Stimulated activated CD8-positive, alpha-beta memory T cell treated with anti-CD3 and anti-CD28 coated beads, Interleukin-15, amount 100 ng/mL, for 1 hour (primary cell): ENCODE results near the gene DSEL.

Experiments used
- DNase-seq: peaks from one replicate; pipeline ENCODE4 v3.0.0-alpha.2; 2020; ENCODE audit warnings: low read depth

DSEL gene

DNA sequence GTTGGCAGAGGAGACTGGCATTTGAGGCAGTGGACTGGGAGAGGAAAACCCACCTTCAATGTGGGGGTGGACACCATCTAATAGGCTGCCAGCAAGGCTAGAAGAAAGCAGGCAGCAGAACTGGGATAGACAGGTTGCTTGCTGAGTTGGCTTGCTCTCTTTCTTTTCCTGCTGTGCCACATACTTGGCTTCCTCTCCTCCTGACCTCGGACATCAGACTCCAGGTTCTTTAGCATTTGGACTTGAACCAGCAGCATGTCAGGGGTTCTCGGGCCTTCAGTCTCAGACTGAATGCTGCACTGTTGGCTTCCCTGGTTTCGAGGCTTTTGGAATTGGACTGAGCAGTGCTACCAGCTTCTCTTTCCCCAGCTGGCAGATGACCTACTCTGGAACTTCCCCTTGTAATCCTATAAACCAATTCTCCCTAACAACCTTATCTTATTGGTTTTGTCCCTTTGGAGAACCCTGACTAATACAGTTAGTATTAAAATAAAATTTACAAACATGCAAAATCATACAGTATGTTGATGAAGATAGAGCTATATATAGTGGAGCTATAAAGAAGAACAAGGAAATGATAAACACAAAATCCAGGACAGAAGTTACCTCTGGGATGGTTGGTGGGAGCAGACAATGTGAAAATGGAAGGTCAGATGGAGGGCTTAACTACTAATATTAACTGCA, 15.9 kb downstream of the DSEL start:
- no peak for DNase-seq

- DNase-seq, result no peak
Observed at GRCh38 chr18:67496469-67496868, 20.1 kb downstream of the DSEL start.

GRCh38 chr18:67486534-67486933, 30.0 kb downstream of the DSEL start:
- DNase-seq, result no peak

DNA sequence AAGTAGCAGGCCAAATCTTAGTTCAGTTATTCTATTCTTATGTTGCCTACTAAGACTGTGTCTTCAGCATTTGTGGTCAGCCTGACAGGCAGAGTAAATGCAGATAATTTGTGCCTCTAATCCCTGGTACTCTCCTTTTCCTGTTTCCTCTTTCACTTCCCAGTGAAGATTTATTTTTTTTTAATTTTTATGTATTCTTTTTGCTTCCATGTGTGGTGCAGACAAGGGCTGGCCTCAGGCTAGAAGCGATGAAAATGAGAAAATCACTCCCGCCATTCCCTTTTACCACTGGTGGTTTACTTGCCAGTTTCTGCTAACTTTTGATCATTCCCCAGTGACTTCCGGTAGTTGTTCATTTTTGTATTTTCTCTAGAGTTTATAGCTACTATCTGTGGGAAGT, 30.9 kb downstream of the DSEL start:
- no peak for DNase-seq

- no peak for DNase-seq
Observed at GRCh38 chr18:67484458-67484857, 32.1 kb downstream of the DSEL start.

GRCh38 chr18:67483952-67484351, 32.6 kb downstream of the DSEL start:
- DNase-seq, result no peak

DNA sequence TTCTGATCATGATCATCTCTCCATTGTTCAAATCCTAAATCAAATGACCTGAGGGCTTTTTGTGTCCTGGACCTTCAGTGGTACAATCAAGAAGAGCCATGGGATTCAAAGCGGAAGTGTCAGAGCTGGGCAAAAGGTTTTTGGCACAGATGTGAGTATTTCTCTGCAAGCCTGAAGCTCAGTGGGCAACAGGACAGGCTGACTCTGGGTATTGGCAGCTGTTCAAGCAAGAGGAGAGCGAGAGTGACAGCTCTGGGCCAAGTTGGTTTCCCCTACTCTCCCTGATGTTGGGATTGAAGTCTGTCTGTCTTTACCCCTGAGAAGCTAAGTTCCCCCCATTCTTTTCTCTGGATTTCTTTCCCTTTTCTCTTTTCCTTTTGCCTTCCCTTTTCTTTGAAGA, 33.3 kb downstream of the DSEL start:
- DNase-seq, result no peak

DNA sequence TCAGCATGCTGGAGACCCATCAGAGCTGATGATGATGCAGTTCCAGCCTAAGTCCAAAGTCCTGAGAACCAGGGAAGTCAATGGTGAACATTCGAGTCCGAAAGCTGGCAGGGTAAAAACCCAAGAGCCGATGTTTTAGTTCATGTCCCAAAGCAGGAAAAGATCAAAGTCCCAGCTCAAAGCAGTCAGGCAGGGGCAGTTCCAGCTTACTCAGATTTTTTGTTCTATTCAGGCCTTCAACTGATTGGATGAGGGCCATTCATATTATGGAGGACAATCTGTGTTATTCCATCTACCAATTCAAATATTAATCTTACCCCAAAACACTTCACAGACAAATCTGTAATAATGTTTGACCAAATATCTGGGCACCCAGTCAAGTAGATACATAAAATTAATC, 38.3 kb downstream of the DSEL start:
- DNase-seq, result no peak

DNA sequence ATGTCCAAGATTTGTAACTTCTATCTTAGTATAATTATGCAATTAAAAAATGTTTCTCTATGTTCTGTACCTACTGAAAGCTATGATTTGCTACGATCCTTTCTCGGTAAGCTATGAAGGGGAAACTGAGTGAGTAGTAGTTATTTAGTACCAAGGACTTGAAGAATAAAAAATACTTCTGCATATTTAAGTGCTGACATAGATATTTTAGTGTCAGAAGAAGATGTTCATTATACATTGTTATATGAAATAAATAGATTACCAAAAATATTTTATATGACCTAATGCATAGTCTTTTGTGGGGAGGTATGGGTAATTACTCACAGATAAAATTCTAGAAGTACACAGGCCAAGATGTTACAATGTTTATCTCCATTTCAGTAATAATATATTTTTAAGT, 39.0 kb downstream of the DSEL start:
- no peak for DNase-seq

- no peak for DNase-seq
Observed at GRCh38 chr18:67476585-67476984, 39.9 kb downstream of the DSEL start.

DNA sequence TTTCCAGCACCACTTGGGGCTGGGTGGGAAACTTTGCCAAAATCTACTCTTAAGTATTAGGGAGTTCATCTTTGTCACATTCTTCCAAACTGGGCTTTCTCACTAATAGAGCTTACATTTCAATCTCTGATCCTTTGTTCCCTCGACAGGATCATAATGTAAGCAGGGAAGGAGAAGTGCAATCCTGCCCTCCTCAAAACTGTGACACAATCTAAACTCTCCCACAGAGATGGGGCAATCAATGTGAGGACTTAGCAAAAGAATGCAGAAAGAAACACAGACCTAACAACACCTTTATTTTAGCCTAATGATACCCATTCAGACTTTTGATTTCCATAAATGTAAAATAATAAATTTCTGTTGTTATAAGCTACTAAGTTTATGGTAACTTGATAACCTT, 40.8 kb downstream of the DSEL start:
- no peak for DNase-seq

DNA sequence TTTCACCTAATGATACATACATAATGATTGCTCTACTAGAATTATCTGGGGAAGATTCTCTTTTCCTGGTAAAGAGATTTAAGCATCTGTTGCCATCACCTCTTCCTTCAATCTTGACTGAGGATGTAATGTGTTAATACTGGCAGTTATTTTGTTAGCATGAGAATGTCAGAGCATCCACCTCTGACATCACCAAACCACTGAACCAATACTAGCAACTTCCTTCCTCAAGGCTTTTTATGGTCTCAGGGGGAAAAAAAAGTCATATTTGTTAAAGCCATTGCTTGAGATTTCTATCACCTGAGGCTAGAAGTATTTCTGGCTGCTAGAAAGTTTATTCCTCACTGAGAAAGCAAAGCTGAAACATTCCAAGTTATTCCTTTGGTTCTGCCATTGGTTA, 48.5 kb downstream of the DSEL start:
- DNase-seq, result no peak

GRCh38 chr18:67467188-67467587, 49.3 kb downstream of the DSEL start:
- no peak for DNase-seq

DNA sequence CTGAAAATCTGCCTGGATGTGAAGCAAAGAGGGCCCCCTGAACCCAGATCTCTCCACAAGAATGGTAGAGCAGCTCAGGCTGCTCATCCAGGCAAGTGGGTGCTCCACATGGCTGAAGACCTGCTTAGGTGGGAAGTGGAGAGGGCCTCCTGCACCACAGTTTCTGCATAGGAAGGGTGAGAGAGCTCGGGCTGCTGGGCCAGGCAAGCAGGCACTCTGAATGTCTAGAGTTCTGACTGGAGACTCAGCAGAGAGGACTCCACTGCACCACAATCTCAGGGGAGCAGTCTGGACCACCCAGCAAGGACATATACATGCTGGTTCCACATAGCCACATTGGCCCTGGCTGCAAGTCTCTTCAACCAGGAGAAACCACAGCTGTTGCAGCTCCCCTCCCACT, 52.0 kb downstream of the DSEL start:
- no peak for DNase-seq

- no peak for DNase-seq
Observed at GRCh38 chr18:67463829-67464228, 52.7 kb downstream of the DSEL start.

DNA sequence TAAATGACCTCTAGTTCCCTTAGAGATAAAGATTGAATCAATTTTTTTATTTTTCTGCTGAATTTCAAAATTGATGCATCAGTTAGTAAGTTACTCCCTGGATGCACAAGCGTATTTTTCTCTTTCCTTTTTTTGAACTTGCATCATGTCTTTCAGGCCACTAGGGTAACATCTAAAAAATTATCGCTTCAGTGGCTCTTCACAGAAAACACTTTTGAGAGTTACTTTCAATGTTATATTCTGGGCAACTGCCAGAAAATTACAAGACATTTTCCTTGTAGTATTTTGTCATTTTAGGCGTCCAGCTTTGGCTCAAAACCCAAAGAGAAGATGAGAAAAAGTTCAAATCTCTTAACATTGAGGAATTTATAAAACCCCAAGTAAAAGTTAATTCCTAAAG, 59.8 kb downstream of the DSEL start:
- no peak for DNase-seq
